ENCODE data around the gene KIAA1755.
A peak's percentile ranks its signal among the peaks of the same experiment; 100 is the strongest.

Gene KIAA1755

DNA sequence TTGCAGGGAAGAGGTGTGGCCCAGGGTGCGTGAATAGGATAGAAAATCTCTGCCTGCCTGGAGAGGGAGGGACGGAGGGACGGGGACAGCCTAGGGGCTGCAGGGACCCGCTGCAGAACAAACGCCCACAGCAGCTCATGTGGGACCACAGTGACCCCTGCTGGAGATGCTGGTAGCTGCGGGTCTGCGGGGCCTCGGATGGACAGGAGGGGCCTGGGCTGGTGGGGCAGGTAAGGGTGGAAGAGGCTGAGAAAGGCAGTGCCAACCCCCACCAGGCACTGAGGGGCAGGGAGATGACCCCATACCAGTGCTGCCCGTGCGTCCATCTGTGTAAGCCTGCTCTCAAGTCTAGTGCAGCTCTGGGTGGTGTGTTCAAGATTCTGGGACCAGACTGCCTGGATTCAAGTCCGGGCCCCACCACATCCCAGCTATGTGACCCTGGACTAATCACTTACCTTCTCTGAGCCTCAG is 39.4 kb downstream of the KIAA1755 start:
- Histone ChIP-seq H3K9me3 (ENCODE audit: insufficient read depth, low read length) (no peaks in the 10 kb centered on the region), H3K4me1 (ENCODE audit: low read length) (peaks cover 6% of the 10 kb centered on the region), H2AFZ (ENCODE audit: low read depth, low read length) (peak overlapping the region; percentile 78), H3K4me2 (ENCODE audit: low read length) (peak overlapping the region; percentile 88), H4K20me1 (ENCODE audit: insufficient read depth, low read length) (no peaks in the 10 kb centered on the region), H3K9ac (ENCODE audit: low read length) (peak overlapping the region; percentile 33; the same call in 1 of the 2 replicates), H3K27ac (ENCODE audit: low read length) (no peak overlapping the region), H3K27me3 (ENCODE audit: low read depth, low read length) (no peaks in the 10 kb centered on the region), H3K4me3 (ENCODE audit: low read length) (peak overlapping the region; percentile 72), H3K79me2 (ENCODE audit: low read length) (no peaks in the 10 kb centered on the region), H3K36me3 (replicated peaks; ENCODE audit: low read depth, low read length) (no peaks in the 10 kb centered on the region)
- TF ChIP-seq, protein P1, sequence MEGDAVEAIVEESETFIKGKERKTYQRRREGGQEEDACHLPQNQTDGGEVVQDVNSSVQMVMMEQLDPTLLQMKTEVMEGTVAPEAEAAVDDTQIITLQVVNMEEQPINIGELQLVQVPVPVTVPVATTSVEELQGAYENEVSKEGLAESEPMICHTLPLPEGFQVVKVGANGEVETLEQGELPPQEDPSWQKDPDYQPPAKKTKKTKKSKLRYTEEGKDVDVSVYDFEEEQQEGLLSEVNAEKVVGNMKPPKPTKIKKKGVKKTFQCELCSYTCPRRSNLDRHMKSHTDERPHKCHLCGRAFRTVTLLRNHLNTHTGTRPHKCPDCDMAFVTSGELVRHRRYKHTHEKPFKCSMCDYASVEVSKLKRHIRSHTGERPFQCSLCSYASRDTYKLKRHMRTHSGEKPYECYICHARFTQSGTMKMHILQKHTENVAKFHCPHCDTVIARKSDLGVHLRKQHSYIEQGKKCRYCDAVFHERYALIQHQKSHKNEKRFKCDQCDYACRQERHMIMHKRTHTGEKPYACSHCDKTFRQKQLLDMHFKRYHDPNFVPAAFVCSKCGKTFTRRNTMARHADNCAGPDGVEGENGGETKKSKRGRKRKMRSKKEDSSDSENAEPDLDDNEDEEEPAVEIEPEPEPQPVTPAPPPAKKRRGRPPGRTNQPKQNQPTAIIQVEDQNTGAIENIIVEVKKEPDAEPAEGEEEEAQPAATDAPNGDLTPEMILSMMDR (IDR thresholded peaks at IDR 0.05; ENCODE audit: low read depth, low read length), result peak; percentile 100
- TF ChIP-seq EZH2phosphoT487 (IDR thresholded peaks at IDR 0.05; ENCODE audit: low read depth), result no peak

DNA sequence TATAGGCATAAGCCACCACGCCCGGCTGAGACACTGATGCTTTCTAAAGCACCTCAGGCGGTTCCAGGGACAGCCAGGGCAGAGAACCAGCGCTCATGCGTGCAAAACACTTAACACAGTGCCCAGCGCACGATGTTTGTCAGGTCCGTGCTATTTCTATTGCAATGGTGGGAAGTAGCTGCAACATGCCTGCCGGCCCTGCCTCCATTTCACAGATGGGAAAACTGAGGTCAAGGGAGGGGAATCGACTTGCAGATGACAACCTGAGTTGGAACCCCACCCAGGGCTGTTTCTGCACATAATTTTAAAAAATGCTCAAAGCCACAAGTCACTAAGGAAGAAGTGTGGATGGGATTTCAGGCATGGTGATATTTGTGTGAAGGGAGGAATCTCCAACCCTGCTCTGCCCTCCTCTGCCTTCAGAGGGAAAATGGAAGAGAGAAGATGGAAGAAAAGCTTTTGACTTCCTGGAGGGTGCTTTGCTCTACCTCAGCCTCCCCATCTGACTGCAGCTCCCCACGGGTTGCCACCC is 39.9 kb downstream of the KIAA1755 start:
- Histone ChIP-seq H3K27me3 (ENCODE audit: low read depth, low read length) (no peaks in the 10 kb centered on the region), H3K36me3 (replicated peaks; ENCODE audit: low read depth, low read length) (no peaks in the 10 kb centered on the region), H4K20me1 (ENCODE audit: insufficient read depth, low read length) (no peaks in the 10 kb centered on the region), H2AFZ (ENCODE audit: low read depth, low read length) (peak overlapping the region; percentile 78), H3K9ac (ENCODE audit: low read length) (peak overlapping the region; percentile 33; the same call in 1 of the 2 replicates), H3K4me2 (ENCODE audit: low read length) (peak overlapping the region; percentile 88), H3K4me1 (ENCODE audit: low read length) (peaks cover 6% of the 10 kb centered on the region), H3K79me2 (ENCODE audit: low read length) (no peaks in the 10 kb centered on the region), H3K4me3 (ENCODE audit: low read length) (peak overlapping the region; percentile 72), H3K27ac (ENCODE audit: low read length) (no peak overlapping the region), H3K9me3 (ENCODE audit: insufficient read depth, low read length) (no peaks in the 10 kb centered on the region)
- TF ChIP-seq, protein P1 (IDR thresholded peaks at IDR 0.05; ENCODE audit: low read depth, low read length), result no peak
- TF ChIP-seq EZH2phosphoT487 (IDR thresholded peaks at IDR 0.05; ENCODE audit: low read depth), result no peak

DNA sequence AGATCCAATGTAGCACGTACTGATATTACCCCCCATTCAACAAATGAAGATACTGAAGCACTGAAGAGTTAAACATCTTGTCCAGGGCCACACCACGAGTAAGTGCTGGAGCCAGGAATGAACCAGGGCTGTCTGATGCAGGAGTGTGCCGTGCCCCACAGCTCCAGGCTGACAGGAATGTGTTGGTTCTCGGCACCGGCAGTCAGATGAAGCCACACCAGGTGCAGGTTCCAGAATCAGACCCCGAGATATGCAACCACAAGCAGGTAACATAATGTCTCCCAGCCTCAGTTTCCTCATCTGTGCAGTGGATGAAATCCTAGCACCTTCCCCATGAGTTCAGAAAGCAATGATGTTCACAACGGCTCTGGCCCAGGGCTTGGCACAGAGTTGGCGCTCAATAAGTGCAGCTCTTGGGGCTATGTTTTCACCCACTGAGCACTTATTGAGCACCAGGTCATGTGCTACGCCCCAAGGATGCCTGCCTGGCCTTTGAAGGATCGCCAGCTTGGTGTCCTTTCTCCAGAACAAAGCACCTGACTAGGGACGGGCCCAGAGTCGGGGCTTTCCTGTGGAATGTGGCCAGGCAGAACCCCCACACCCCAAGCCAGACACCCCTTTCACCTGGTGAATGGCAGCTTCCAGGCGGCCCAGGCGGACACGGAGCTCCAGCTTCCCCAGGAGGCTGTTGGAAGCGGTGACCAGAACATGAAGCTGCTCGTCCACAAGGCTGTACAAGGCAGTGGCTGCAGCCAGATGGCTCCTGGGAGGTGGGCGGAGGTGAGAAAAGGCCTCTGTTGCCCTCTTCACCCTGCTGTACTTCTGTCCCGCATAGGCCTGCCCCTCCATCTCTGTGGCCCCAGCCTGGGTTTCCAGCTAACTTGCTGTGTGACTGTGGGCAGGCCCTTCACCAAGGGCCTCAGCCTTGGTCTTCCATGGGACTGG is 41.3 kb downstream of the KIAA1755 start:
- Histone ChIP-seq H3K27ac (ENCODE audit: low read length) (no peak overlapping the region), H3K4me1 (ENCODE audit: low read length) (peaks cover 6% of the 10 kb centered on the region), H3K27me3 (ENCODE audit: low read depth, low read length) (no peaks in the 10 kb centered on the region), H3K9me3 (ENCODE audit: insufficient read depth, low read length) (no peaks in the 10 kb centered on the region), H3K4me2 (ENCODE audit: low read length) (no peak overlapping the region), H2AFZ (ENCODE audit: low read depth, low read length) (no peak overlapping the region; the same call in 1 of the 2 replicates), H3K36me3 (replicated peaks; ENCODE audit: low read depth, low read length) (no peaks in the 10 kb centered on the region), H3K79me2 (ENCODE audit: low read length) (no peaks in the 10 kb centered on the region), H3K4me3 (ENCODE audit: low read length) (no peak overlapping the region), H3K9ac (ENCODE audit: low read length) (no peak overlapping the region), H4K20me1 (ENCODE audit: insufficient read depth, low read length) (no peaks in the 10 kb centered on the region)
- no peak for TF ChIP-seq EZH2phosphoT487 (IDR thresholded peaks at IDR 0.05; ENCODE audit: low read depth)
- TF ChIP-seq, protein P1 (IDR thresholded peaks at IDR 0.05; ENCODE audit: low read depth, low read length), result no peak

DNA sequence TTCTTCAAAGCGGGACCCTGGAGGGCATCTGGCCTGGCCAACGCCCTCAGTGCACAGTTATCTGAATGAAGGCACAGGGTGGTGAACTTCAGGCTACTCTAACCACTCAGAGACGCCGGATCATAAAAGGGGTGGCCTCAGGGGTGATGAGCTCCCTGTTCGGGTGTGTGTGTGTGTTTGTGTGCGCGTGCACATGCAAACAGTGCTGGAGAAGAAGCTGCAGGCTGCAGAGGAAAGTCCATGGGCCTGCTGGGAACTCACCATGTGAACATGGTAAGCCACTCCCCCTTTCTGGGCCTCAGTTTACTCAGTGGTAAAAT is 42.0 kb downstream of the KIAA1755 start:
- Histone ChIP-seq H2AFZ (ENCODE audit: low read depth, low read length) (no peak overlapping the region), H3K4me1 (ENCODE audit: low read length) (peaks cover 6% of the 10 kb centered on the region), H3K36me3 (replicated peaks; ENCODE audit: low read depth, low read length) (no peaks in the 10 kb centered on the region), H3K79me2 (ENCODE audit: low read length) (no peaks in the 10 kb centered on the region), H3K4me3 (ENCODE audit: low read length) (no peak overlapping the region), H3K4me2 (ENCODE audit: low read length) (no peak overlapping the region), H4K20me1 (ENCODE audit: insufficient read depth, low read length) (no peaks in the 10 kb centered on the region), H3K27ac (ENCODE audit: low read length) (no peak overlapping the region), H3K9ac (ENCODE audit: low read length) (no peak overlapping the region), H3K27me3 (ENCODE audit: low read depth, low read length) (no peaks in the 10 kb centered on the region), H3K9me3 (ENCODE audit: insufficient read depth, low read length) (no peaks in the 10 kb centered on the region)
- TF ChIP-seq EZH2phosphoT487 (IDR thresholded peaks at IDR 0.05; ENCODE audit: low read depth), result no peak
